GM10266 (cell line): Measurements from ENCODE around the gene SSTR5.
"Not testable (repeated sequence)": the region's sequence is repeated elsewhere in the genome, so short reads cannot be mapped to it uniquely, and the experiment has no call there.

ENCODE experiments used
- DNase-seq: peaks from one replicate; pipeline ENCODE4 v3.0.0; 2012; ENCODE audit errors: extremely low spot score
- TF ChIP-seq, protein P1 (sequence below): IDR thresholded peaks from 2 replicates; pipeline ENCODE4 v1.5.1; 2012; ENCODE audit warnings: mild to moderate bottlenecking, low read depth; ENCODE audit not compliant: control insufficient read depth, insufficient read depth; ENCODE audit errors: missing control alignments

Gene SSTR5

DNA sequence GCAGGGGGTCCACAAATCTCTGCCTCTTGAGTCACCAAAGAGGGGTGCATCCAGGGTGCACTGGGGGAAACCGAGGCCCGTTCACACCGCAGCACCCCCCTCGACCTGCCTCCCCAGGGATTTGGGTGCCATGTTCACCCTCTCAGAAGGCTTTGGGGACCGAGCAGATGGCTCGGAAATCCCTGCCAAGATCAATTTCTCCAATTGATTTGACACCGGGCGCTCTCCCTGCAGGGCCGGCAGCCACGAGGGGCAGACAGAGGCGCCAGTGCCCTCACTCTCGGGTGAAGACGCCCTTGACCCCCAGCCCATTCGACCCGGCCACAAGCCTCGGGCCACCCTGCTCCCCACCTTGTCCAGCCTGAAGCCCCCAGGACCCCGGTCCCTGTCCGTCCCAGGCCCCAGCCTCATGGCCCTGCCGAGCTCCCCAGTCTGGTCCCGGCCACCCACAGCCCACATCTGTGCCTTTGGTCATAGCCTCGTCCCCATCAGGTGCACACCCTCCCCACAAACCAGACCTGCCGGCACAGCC, 9.3 kb downstream of the SSTR5 start:
- DNase-seq = no peak
- TF ChIP-seq, protein P1, sequence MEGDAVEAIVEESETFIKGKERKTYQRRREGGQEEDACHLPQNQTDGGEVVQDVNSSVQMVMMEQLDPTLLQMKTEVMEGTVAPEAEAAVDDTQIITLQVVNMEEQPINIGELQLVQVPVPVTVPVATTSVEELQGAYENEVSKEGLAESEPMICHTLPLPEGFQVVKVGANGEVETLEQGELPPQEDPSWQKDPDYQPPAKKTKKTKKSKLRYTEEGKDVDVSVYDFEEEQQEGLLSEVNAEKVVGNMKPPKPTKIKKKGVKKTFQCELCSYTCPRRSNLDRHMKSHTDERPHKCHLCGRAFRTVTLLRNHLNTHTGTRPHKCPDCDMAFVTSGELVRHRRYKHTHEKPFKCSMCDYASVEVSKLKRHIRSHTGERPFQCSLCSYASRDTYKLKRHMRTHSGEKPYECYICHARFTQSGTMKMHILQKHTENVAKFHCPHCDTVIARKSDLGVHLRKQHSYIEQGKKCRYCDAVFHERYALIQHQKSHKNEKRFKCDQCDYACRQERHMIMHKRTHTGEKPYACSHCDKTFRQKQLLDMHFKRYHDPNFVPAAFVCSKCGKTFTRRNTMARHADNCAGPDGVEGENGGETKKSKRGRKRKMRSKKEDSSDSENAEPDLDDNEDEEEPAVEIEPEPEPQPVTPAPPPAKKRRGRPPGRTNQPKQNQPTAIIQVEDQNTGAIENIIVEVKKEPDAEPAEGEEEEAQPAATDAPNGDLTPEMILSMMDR = no peak

DNA sequence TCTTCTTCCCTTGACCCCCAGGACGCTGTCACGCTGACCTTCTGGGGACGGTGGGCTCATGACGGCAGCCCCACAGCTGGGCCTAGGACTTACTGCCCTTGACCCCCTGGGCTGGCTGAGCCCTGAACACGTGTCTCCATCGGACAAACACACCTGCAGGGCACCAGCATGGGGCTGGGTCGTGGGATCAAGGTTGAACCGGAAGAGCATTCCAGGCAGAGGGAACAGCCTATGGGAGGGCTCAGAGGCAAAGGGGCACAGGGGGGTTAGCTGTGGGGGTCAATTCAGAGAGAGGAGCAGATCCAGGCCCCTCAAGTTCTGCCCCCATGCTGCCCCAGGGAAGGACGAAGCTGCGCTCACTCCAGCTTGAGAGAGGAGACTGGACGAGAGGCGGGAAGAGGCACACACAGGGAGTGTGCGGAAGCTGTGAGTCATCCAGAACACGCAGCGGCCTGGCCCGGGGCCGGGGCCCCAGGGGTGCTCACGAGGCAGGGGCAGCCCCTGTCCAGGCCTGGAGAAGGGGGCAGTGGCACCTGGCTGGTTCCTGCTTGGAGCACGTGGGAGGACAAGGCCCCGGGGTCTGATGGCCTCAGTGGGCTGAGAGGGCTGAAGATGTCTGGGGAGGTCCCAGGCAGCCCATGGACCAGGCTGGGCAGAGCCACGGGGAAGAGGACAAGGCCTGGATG, 9.9 kb downstream of the SSTR5 start:
- TF ChIP-seq, protein P1 = no peak
- DNase-seq = no peak

DNA sequence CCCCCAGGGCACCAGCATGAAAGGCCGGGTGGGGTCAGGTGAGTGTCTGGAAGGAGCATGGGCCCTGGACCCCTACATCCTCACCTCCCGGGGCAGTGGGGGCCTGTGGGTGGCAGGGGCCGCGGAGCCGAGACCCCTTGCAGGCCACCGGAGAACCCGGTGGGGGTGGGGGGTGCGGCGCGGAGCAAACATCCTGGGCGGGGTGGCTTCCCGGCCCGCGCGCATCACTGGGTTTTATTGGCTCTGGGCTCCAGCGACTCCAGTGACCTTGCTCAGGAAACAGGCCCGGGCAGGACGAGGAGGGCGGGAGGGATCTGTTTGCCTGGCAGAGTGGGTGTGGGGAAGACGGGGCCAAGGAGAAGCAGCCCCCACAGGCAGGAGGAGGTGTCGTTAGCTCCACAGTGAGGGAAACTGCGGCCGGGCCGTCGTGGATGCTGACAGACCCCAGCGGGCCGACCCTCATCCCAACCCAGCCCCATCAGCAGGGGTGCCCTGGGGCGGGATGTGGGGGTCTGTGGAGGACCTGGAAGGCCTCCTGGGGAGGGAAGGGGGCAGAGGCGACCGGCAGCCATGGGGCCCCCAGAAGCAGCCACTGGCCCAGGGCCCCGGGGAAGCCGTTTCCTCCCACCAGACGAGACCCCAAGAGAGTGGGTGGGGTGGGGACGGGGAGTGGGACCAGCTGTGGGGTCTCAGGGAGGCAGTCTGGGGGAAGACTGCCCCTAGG, 10.6 kb downstream of the SSTR5 start:
- no peak for DNase-seq
- TF ChIP-seq, protein P1 = no peak

DNA sequence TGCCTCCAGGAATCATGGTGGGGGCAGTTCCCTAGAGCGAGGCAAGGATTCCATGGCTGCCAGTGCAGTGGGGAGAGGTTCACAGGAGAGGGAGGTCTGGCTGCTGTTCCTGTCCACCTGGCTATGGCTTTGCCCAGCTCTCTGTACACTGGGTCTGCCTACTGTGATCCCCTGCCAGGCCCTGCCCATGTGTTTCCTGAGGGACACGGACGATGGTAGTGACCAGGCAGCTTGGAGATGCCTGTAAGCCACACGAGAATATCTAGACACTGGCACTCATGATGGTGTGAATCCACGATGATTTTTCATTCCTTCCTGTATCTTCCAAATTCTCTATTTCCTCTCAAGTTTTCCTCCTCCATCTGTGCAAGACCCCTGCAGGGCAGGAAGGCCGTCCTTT, 12.4 kb downstream of the SSTR5 start:
- no peak for DNase-seq

DNA sequence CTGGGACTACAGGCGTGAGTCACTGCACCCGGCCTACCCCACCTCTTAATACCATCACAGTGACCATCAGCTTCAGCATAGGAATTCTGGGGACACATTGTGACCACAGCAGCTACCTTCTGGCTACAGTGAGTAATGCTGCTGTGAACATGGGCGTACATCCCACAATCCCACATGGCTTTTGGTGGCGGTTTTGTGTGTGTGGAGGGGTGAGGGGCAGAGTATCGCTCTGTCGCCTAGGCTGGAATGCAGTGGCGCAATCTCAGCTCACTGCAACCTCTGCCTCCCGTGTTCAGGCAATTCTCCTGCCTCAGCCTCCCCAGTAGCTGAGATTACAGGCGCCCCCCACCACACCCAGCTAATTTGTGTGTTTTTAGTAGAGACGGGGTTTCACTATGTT, 13.9 kb downstream of the SSTR5 start:
- DNase-seq = not testable (repeated sequence)

More for the DNA sequence above, 12.4 kb downstream of the SSTR5 start:
- TF ChIP-seq, protein P1 = no peak

DNA sequence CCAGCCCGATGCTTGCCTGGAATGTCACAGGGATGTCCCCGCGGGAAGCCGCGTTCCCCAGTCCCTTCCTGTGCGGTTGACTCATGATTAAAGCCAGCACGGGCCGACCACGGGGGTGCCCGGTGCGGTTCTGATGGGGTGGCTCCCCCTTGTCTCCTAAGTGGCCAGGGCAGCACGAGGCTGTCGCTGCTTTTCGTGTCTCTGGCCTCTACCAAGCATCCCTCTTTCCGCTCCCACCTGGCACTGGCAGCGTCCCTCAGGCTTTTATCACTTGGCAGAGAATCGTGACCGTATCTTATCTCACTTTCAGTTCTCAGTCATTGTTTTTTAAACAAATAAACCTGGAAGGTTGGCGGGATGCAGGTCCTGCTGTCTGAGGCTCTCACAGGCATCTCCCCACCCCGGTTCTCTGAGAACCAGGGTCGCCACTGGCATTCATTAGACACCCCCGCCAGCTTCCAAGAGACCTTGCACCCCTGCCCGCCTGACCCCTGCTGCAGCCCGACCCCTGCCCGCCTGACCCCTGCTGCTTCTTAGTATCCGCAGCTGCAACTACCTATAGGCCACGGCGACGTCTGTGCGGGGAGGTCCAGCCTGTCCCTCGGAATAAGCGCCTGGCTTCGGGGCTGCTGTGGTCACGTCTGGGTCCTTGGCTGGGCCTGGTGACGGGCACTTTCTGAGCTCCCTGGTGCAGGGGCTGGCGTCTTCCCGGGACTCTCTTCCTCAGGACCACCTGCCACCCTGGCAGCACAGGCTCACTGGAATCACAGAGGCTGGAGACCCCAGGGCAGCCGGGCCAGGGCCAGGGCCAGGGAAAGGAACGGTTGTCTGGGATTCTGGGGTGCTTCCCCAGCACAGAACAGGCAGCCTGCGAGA, 16.0 kb downstream of the SSTR5 start:
- DNase-seq = no peak
- TF ChIP-seq, protein P1 = no peak

DNA sequence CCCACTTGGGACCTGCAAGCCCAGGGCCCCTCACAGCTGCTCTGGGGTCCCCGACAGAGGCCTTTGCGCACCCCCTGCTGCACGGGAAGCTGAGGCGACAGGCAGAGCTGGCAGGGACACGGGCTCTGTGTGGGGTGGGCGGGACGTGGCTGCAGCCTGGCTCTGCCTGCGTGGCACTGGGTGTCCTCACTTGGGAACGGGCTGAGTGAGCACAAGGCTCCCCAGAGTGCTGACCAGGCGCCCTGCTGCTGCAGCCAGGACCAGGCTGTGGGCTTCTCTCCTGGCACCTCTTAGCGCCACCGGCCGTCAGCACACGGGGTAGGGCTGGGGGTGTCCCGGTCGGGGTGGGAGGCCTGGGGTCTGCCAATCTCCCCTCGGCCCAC, 16.9 kb downstream of the SSTR5 start:
- TF ChIP-seq, protein P1 = no peak
- DNase-seq = no peak
